Hepatocyte (in vitro differentiated cells): ENCODE data around the gene SYNDIG1. TPM values are rescaled to one million over a fixed set of nuclear protein-coding genes. Genes with fewer than 3 reads are reported as not detected.

Experiments
- DNase-seq: peaks from one replicate; pipeline ENCODE4 v3.0.0-alpha.2; 2016; ENCODE audit warnings: low spot score
- H2AFZ ChIP-seq: fragments of 200-600 bp; sonication (generic); 2 replicates; pipeline ENCODE4 v1.6.0; 2016; ENCODE audit warnings: antibody characterized with exemption, mild to moderate bottlenecking
- H3K27ac ChIP-seq: fragments of 200-600 bp; sonication (generic); 2 replicates; pipeline ENCODE4 v1.5.1; 2016; ENCODE audit warnings: mild to moderate bottlenecking
- H3K27me3 ChIP-seq: fragments of 200-600 bp; sonication (generic); 2 replicates; pipeline ENCODE4 v1.6.1; 2016
- H3K36me3 ChIP-seq: fragments of 200-600 bp; sonication (generic); replicated peaks from 2 replicates; pipeline ENCODE4 v1.5.1; 2016; ENCODE audit warnings: low read depth; ENCODE audit not compliant: insufficient read depth
- H3K4me1 ChIP-seq: fragments of 200-600 bp; sonication (generic); 2 replicates; pipeline ENCODE4 v1.5.1; 2016; ENCODE audit warnings: mild to moderate bottlenecking, moderate library complexity; ENCODE audit not compliant: insufficient read depth
- H3K4me2 ChIP-seq: fragments of 200-600 bp; sonication (generic); 2 replicates; pipeline ENCODE4 v1.6.0; 2016
- H3K4me3 ChIP-seq: fragments of 200-600 bp; sonication (generic); 2 replicates; pipeline ENCODE4 v1.5.1; 2016; ENCODE audit warnings: mild to moderate bottlenecking
- H3K79me2 ChIP-seq: fragments of 200-600 bp; sonication (generic); 2 replicates; pipeline ENCODE4 v1.6.0; 2017; ENCODE audit warnings: mild to moderate bottlenecking
- H3K9me2 ChIP-seq: fragments of 200-600 bp; sonication (generic); replicated peaks from 2 replicates; pipeline ENCODE4 v1.6.0; 2017; ENCODE audit warnings: mild to moderate bottlenecking; ENCODE audit not compliant: insufficient read depth
- H3K9me3 ChIP-seq: fragments of 200-600 bp; sonication (generic); 2 replicates; pipeline ENCODE4 v1.5.1; 2016; ENCODE audit warnings: low read depth, mild to moderate bottlenecking
- H4K20me1 ChIP-seq: fragments of 200-600 bp; sonication (generic); 2 replicates; pipeline ENCODE4 v1.6.0; 2016; ENCODE audit warnings: mild to moderate bottlenecking; ENCODE audit not compliant: insufficient read depth, poor library complexity, severe bottlenecking
- EZH2 ChIP-seq: fragments of 200-600 bp; sonication (generic); IDR thresholded peaks from 2 replicates; pipeline ENCODE4 v1.6.1; 2016; ENCODE audit warnings: antibody characterized with exemption, mild to moderate bottlenecking, borderline replicate concordance
- EZH2phosphoT487 ChIP-seq: fragments of 200-600 bp; sonication (generic); IDR thresholded peaks from one replicate; pipeline ENCODE4 v1.6.1; 2018; ENCODE audit warnings: antibody characterized with exemption, mild to moderate bottlenecking, low read depth, moderate library complexity; ENCODE audit not compliant: unreplicated experiment, severe bottlenecking
- WGBS: methylation state at CpG from one replicate; pipeline ENCODE4 v1.1.6; 2016; ENCODE audit warnings: low lambda C conversion rate; ENCODE audit errors: missing lambda C conversion rate; 5-methylcytosine and 5-hydroxymethylcytosine counted together
- polyA plus RNA-seq: library from polyadenylated mRNA; unstranded; fragments of >200 nt; fragmentation: Nextera tagmentation; extraction: Ambion mirVana; gene quantifications from 2 replicates; pipeline ENCODE4 v1.2.1, GENCODE V29; 2016
- total RNA-seq: library from RNA; depleted of rRNA; stranded (reverse); fragments of >200 nt; gene quantifications from 2 replicates; pipeline ENCODE4 v1.2.3, GENCODE V29; 2014
- TF ChIP-seq, protein P1 (sequence below): fragments of 200-600 bp; sonication (generic); IDR thresholded peaks from 2 replicates; pipeline ENCODE4 v1.5.1; 2016; ENCODE audit warnings: antibody characterized with exemption, mild to moderate bottlenecking; ENCODE audit not compliant: poor library complexity

The SYNDIG1 gene
- total and polyA plus RNA-seq, 2 experiments from 2014 or later = 1.5 to 2.3 TPM

GRCh38 chr20:24559114-24559732 is 89.8 kb downstream of the SYNDIG1 start:
- H3K4me2 ChIP-seq = no peak overlapping the region
- no peak overlapping the region for H3K27ac ChIP-seq
- no peaks in the 10 kb centered on the region for H3K9me3 ChIP-seq
- DNase-seq = no peak
- TF ChIP-seq EZH2 (no peak), EZH2phosphoT487 (no peak)
- TF ChIP-seq, protein P1, sequence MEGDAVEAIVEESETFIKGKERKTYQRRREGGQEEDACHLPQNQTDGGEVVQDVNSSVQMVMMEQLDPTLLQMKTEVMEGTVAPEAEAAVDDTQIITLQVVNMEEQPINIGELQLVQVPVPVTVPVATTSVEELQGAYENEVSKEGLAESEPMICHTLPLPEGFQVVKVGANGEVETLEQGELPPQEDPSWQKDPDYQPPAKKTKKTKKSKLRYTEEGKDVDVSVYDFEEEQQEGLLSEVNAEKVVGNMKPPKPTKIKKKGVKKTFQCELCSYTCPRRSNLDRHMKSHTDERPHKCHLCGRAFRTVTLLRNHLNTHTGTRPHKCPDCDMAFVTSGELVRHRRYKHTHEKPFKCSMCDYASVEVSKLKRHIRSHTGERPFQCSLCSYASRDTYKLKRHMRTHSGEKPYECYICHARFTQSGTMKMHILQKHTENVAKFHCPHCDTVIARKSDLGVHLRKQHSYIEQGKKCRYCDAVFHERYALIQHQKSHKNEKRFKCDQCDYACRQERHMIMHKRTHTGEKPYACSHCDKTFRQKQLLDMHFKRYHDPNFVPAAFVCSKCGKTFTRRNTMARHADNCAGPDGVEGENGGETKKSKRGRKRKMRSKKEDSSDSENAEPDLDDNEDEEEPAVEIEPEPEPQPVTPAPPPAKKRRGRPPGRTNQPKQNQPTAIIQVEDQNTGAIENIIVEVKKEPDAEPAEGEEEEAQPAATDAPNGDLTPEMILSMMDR = no peak
- no peaks in the 10 kb centered on the region for H3K79me2 ChIP-seq
- no peaks in the 10 kb centered on the region for H3K9me2 ChIP-seq
- H3K36me3 ChIP-seq = no peaks in the 10 kb centered on the region
- H3K27me3 ChIP-seq = no peaks in the 10 kb centered on the region
- no peak overlapping the region for H2AFZ ChIP-seq
- no peaks in the 10 kb centered on the region for H3K4me1 ChIP-seq
- no peaks in the 10 kb centered on the region for H4K20me1 ChIP-seq
- H3K4me3 ChIP-seq = no peak overlapping the region
- 59% methylated on average over 2 of the region's 2 CpGs for WGBS

DNA sequence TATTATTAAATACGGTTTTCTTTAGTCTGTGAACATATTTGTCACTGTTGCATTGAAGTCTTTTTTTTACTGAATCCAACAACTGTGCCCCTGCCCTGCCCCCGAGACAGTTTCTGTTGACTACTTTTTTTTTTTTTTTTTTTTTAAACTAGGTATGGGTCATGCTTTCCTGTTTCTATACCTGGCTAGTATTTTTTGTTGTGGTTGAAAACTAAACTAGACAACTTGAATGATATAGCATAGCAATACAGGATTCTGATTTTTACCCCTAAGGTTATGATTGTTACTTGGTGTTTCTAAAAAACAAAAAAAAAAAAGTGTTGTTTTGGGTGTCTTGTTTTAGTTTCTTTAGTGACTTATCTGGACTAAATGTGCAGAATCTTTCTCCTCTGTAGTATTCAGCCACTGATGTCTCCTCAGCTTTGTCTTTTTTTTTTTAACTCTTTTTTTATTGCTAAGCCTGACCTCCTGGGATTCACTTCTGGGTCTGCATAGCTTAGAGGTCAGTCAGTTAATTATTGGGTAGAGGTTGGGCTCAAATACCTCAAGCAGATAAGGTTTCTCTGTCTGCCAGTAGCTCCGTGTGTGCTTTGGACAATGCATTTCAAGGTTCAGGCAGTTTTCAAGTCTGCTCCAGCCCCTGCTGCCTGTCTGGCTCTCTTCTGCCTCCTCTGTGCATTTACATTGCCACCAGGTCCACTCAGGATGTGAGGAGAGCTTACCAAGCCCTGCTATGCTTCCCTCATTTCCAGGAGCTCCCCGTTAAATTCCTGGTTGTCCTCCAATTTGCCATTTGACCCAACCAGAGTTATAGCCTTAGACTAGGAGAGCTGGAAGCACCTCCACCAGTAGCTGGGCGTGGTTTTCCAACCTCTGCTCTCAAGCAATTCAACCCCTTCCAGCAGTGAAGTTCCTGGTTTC is 91.4 kb downstream of the SYNDIG1 start:
- TF ChIP-seq, protein P1 = no peak
- TF ChIP-seq EZH2phosphoT487 = no peak
- no peak for TF ChIP-seq EZH2
- Histone ChIP-seq H3K9me2 (no peaks in the 10 kb centered on the region), H4K20me1 (no peaks in the 10 kb centered on the region), H3K27ac (peak overlapping the region; percentile 65), H3K4me1 (no peaks in the 10 kb centered on the region), H3K4me3 (no peak overlapping the region), H3K36me3 (no peaks in the 10 kb centered on the region), H3K9me3 (no peaks in the 10 kb centered on the region), H2AFZ (no peak overlapping the region), H3K4me2 (peak overlapping the region; percentile 39), H3K79me2 (no peaks in the 10 kb centered on the region), H3K27me3 (no peaks in the 10 kb centered on the region)
- WGBS = 53% methylated on average over 5 of the region's 5 CpGs
- DNase-seq = peak; percentile 39

GRCh38 chr20:24565835-24566351 is 96.5 kb downstream of the SYNDIG1 start:
- no peaks in the 10 kb centered on the region for H3K36me3 ChIP-seq
- no peak overlapping the region for H3K4me2 ChIP-seq
- H2AFZ ChIP-seq = no peak overlapping the region
- no peak overlapping the region for H3K4me3 ChIP-seq
- no peak for TF ChIP-seq EZH2
- TF ChIP-seq, protein P1 = no peak
- no peak for TF ChIP-seq EZH2phosphoT487
- no peaks in the 10 kb centered on the region for H3K79me2 ChIP-seq
- no peaks in the 10 kb centered on the region for H3K27me3 ChIP-seq
- H3K4me1 ChIP-seq = no peaks in the 10 kb centered on the region
- H3K9me2 ChIP-seq = no peaks in the 10 kb centered on the region
- H3K27ac ChIP-seq = no peak overlapping the region
- no peaks in the 10 kb centered on the region for H3K9me3 ChIP-seq
- WGBS = 71% methylated on average over 2 of the region's 2 CpGs
- H4K20me1 ChIP-seq = no peaks in the 10 kb centered on the region
- no peak for DNase-seq
